Activated T-cell treated with anti-CD3 and anti-CD28 coated beads, Interleukin-2, amount 50 U/mL, for 72 hours (primary cell): ENCODE results near the gene LRRK2. TPM values are rescaled to one million over a fixed set of nuclear protein-coding genes. Genes with fewer than 3 reads are reported as not detected.

Experiments used
- ATAC-seq, 2 donors: fragments of 150-1000 bp; cut with Tn5 transposase; replicated peaks in 1 of 2; 2 replicates each; pipeline ENCODE4 v1.10.0; 2021; ENCODE audit warnings: moderate library complexity in 2 of 2, mild to moderate bottlenecking in 1 of 2
- DNase-seq, 2 donors: peaks; one replicate each; pipeline ENCODE4 v3.0.0; 2021 to 2022; ENCODE audit warnings: mixed read lengths in 1 of 2
- H3K27ac Mint-ChIP-seq: one replicate; pipeline ENCODE4 v1.8.0; 2022; ENCODE audit warnings: mild to moderate bottlenecking, moderate library complexity, mixed read lengths
- H3K27me3 Mint-ChIP-seq: one replicate; pipeline ENCODE4 v1.8.0; 2022; ENCODE audit warnings: low read depth, mixed read lengths
- H3K36me3 Mint-ChIP-seq, 2 donors: one replicate each; pipeline ENCODE4 v1.8.0; 2022; ENCODE audit warnings: mixed read lengths in 2 of 2, mild to moderate bottlenecking in 1 of 2; ENCODE audit not compliant: insufficient read depth in 2 of 2
- H3K4me1 Mint-ChIP-seq: one replicate; pipeline ENCODE4 v1.8.0; 2022; ENCODE audit warnings: low read depth, mixed read lengths
- H3K4me3 Mint-ChIP-seq, 2 donors: one replicate each; pipeline ENCODE4 v1.8.0; 2022; ENCODE audit warnings: mild to moderate bottlenecking in 2 of 2, mixed read lengths in 2 of 2, moderate library complexity in 2 of 2
- H3K9me3 Mint-ChIP-seq, 2 donors: one replicate each; pipeline ENCODE4 v1.8.0; 2022; ENCODE audit warnings: mixed read lengths in 2 of 2
- total RNA-seq, 2 donors: library from RNA; stranded (reverse); gene quantifications; one replicate each; pipeline ENCODE4 v1.2.3, GENCODE V29; 2022

Gene LRRK2
- total RNA-seq, 2 donors from 2014 or later: not detected

- H3K27me3 Mint-ChIP-seq: no peaks in the 10 kb centered on the region
- no peaks in the 10 kb centered on the region for H3K9me3 Mint-ChIP-seq
- ATAC-seq (no peak), DNase-seq (no peak)
- H3K4me1 Mint-ChIP-seq: no peaks in the 10 kb centered on the region
- no peak overlapping the region for H3K27ac Mint-ChIP-seq
- no peaks in the 10 kb centered on the region for H3K36me3 Mint-ChIP-seq
- H3K4me3 Mint-ChIP-seq: no peak overlapping the region
Measured at GRCh38 chr12:40315375-40315774, 90.6 kb downstream of the LRRK2 start.

- no peaks in the 10 kb centered on the region for H3K36me3 Mint-ChIP-seq
- no peak for ATAC-seq
- no peaks in the 10 kb centered on the region for H3K9me3 Mint-ChIP-seq
- no peaks in the 10 kb centered on the region for H3K27me3 Mint-ChIP-seq
- DNase-seq: no peak
- no peaks in the 10 kb centered on the region for H3K4me1 Mint-ChIP-seq
- no peak overlapping the region for H3K27ac Mint-ChIP-seq
- H3K4me3 Mint-ChIP-seq: no peak overlapping the region
Measured at GRCh38 chr12:40324261-40324660, 99.5 kb downstream of the LRRK2 start.

- Mint-ChIP-seq H3K36me3 (no peaks in the 10 kb centered on the region), H3K4me3 (no peak overlapping the region), H3K9me3 (no peaks in the 10 kb centered on the region), H3K27me3 (no peaks in the 10 kb centered on the region), H3K4me1 (no peaks in the 10 kb centered on the region), H3K27ac (no peak overlapping the region)
- ATAC-seq (peak in 1 of 2 donors; percentile 60), DNase-seq (no peak)
Measured at GRCh38 chr12:40325349-40325960, 100.7 kb downstream of the LRRK2 start.

- H3K36me3 Mint-ChIP-seq: no peaks in the 10 kb centered on the region
- H3K4me1 Mint-ChIP-seq: no peaks in the 10 kb centered on the region
- ATAC-seq (no peak), DNase-seq (no peak)
- no peaks in the 10 kb centered on the region for H3K27me3 Mint-ChIP-seq
- H3K4me3 Mint-ChIP-seq: no peak overlapping the region
- H3K9me3 Mint-ChIP-seq: no peaks in the 10 kb centered on the region
- no peak overlapping the region for H3K27ac Mint-ChIP-seq
Measured at GRCh38 chr12:40327535-40327934, 102.7 kb downstream of the LRRK2 start.

- no peaks in the 10 kb centered on the region for H3K36me3 Mint-ChIP-seq
- no peaks in the 10 kb centered on the region for H3K9me3 Mint-ChIP-seq
- no peaks in the 10 kb centered on the region for H3K27me3 Mint-ChIP-seq
- ATAC-seq (no peak), DNase-seq (no peak)
- no peaks in the 10 kb centered on the region for H3K4me1 Mint-ChIP-seq
- no peak overlapping the region for H3K27ac Mint-ChIP-seq
- H3K4me3 Mint-ChIP-seq: no peak overlapping the region
Measured at GRCh38 chr12:40330180-40330579, 105.4 kb downstream of the LRRK2 start.

GRCh38 chr12:40331886-40332285 is 107.1 kb downstream of the LRRK2 start:
- no peaks in the 10 kb centered on the region for H3K36me3 Mint-ChIP-seq
- no peaks in the 10 kb centered on the region for H3K27me3 Mint-ChIP-seq
- DNase-seq (no peak), ATAC-seq (no peak)
- no peak overlapping the region for H3K27ac Mint-ChIP-seq
- no peaks in the 10 kb centered on the region for H3K4me1 Mint-ChIP-seq
- H3K9me3 Mint-ChIP-seq: no peaks in the 10 kb centered on the region
- no peak overlapping the region for H3K4me3 Mint-ChIP-seq

- Mint-ChIP-seq H3K27ac (no peak overlapping the region), H3K4me3 (no peak overlapping the region)
Measured at GRCh38 chr12:40335991-40336390, 111.2 kb downstream of the LRRK2 start.

GRCh38 chr12:40336573-40337199 is 111.9 kb downstream of the LRRK2 start:
- no peak overlapping the region for H3K27ac Mint-ChIP-seq
- H3K4me3 Mint-ChIP-seq: no peak overlapping the region

More at GRCh38 chr12:40335991-40336390, 111.2 kb downstream of the LRRK2 start:
- ATAC-seq (no peak), DNase-seq (no peak)
- H3K4me1 Mint-ChIP-seq: no peaks in the 10 kb centered on the region
- no peaks in the 10 kb centered on the region for H3K27me3 Mint-ChIP-seq
- H3K36me3 Mint-ChIP-seq: no peaks in the 10 kb centered on the region
- H3K9me3 Mint-ChIP-seq: peaks cover 0 to 2% of the 10 kb centered on the region in 2 donors

GRCh38 chr12:40338071-40338470 is 113.3 kb downstream of the LRRK2 start:
- Mint-ChIP-seq H3K27me3 (no peaks in the 10 kb centered on the region), H3K9me3 (peaks cover 0 to 2% of the 10 kb centered on the region in 2 donors), H3K4me1 (no peaks in the 10 kb centered on the region), H3K36me3 (no peaks in the 10 kb centered on the region), H3K27ac (no peak overlapping the region), H3K4me3 (no peak overlapping the region)
- DNase-seq: no peak
- ATAC-seq: no peak

More at GRCh38 chr12:40336573-40337199, 111.9 kb downstream of the LRRK2 start:
- Mint-ChIP-seq H3K9me3 (peaks cover 0 to 2% of the 10 kb centered on the region in 2 donors), H3K4me1 (no peaks in the 10 kb centered on the region), H3K27me3 (no peaks in the 10 kb centered on the region), H3K36me3 (no peaks in the 10 kb centered on the region)
- DNase-seq (no peak), ATAC-seq (no peak)

- Mint-ChIP-seq H3K36me3 (no peaks in the 10 kb centered on the region), H3K27ac (no peak overlapping the region), H3K4me3 (no peak overlapping the region), H3K9me3 (peaks cover 0 to 2% of the 10 kb centered on the region in 2 donors), H3K4me1 (no peaks in the 10 kb centered on the region), H3K27me3 (no peaks in the 10 kb centered on the region)
- DNase-seq (no peak), ATAC-seq (no peak)
Measured at GRCh38 chr12:40338621-40339020, 113.8 kb downstream of the LRRK2 start.

- no peak overlapping the region for H3K27ac Mint-ChIP-seq
- H3K9me3 Mint-ChIP-seq: peaks cover 2% of the 10 kb centered on the region in 2 donors
- H3K4me3 Mint-ChIP-seq: no peak overlapping the region
- no peaks in the 10 kb centered on the region for H3K27me3 Mint-ChIP-seq
- DNase-seq (no peak), ATAC-seq (no peak)
- no peaks in the 10 kb centered on the region for H3K36me3 Mint-ChIP-seq
- H3K4me1 Mint-ChIP-seq: no peaks in the 10 kb centered on the region
Measured at GRCh38 chr12:40342010-40342409, 117.2 kb downstream of the LRRK2 start.

GRCh38 chr12:40343124-40343523 is 118.3 kb downstream of the LRRK2 start:
- ATAC-seq: no peak
- DNase-seq: no peak
- Mint-ChIP-seq H3K4me3 (no peak overlapping the region), H3K4me1 (no peaks in the 10 kb centered on the region), H3K36me3 (no peaks in the 10 kb centered on the region), H3K27ac (no peak overlapping the region), H3K27me3 (no peaks in the 10 kb centered on the region), H3K9me3 (peaks cover 0 to 2% of the 10 kb centered on the region in 2 donors)

GRCh38 chr12:40344312-40344711 is 119.5 kb downstream of the LRRK2 start:
- H3K36me3 Mint-ChIP-seq: no peaks in the 10 kb centered on the region
- ATAC-seq: no peak
- H3K4me3 Mint-ChIP-seq: no peak overlapping the region
- H3K27me3 Mint-ChIP-seq: no peaks in the 10 kb centered on the region
- H3K9me3 Mint-ChIP-seq: peaks cover 0 to 2% of the 10 kb centered on the region in 2 donors
- no peaks in the 10 kb centered on the region for H3K4me1 Mint-ChIP-seq
- H3K27ac Mint-ChIP-seq: no peak overlapping the region
- DNase-seq: no peak

GRCh38 chr12:40351976-40352375 is 127.2 kb downstream of the LRRK2 start:
- Mint-ChIP-seq H3K27ac (no peak overlapping the region), H3K9me3 (peaks cover 1 to 2% of the 10 kb centered on the region in 2 donors), H3K4me3 (no peak overlapping the region), H3K36me3 (no peaks in the 10 kb centered on the region), H3K4me1 (no peaks in the 10 kb centered on the region), H3K27me3 (no peaks in the 10 kb centered on the region)
- DNase-seq (no peak), ATAC-seq (no peak)
